ENCODE results near the gene CSAD.

- TF ChIP-seq RCOR1 (IDR thresholded peaks at IDR 0.05; ENCODE audit: low read length), result no peak
- TF ChIP-seq FOXJ3 (CRISPR knock-in tag; IDR thresholded peaks at IDR 0.05), result no peak
- TF ChIP-seq GABPA (IDR thresholded peaks at IDR 0.05; ENCODE audit: low read depth), result no peak
- no peak; the same call in 1 of the 2 replicates for TF ChIP-seq CTCF (IDR thresholded peaks at IDR 0.05)
- TF ChIP-seq SMC3 (IDR thresholded peaks at IDR 0.05; ENCODE audit: low read depth, low read length), result no peak
Observed at GRCh38 chr12:53185582-53186153, 4.9 kb upstream of the CSAD start.
